Stimulated activated CD8-positive, alpha-beta memory T cell treated with anti-CD3 and anti-CD28 coated beads, Interleukin-7, amount 100 ng/mL, for 24 hours (primary cell): ENCODE data around the gene SYDE2.
A peak's percentile ranks its signal among the peaks of the same experiment; 100 is the strongest.
"Not testable (repeated sequence)": the region's sequence is repeated elsewhere in the genome, so short reads cannot be mapped to it uniquely, and the experiment has no call there.

ENCODE experiments used
- DNase-seq: peaks from one replicate; pipeline ENCODE4 v3.0.0-alpha.2; 2020; ENCODE audit warnings: low read depth

The SYDE2 gene

GRCh38 chr1:85208488-85208887 lies 7.7 kb upstream of the SYDE2 start:
- no peak for DNase-seq

- DNase-seq = no peak
Observed at GRCh38 chr1:85203573-85204171, 2.9 kb upstream of the SYDE2 start.

- no peak for DNase-seq
Observed at GRCh38 chr1:85202864-85203255, 2.0 kb upstream of the SYDE2 start.

- DNase-seq = no peak
Observed at GRCh38 chr1:85202092-85202863, 1.5 kb upstream of the SYDE2 start.

DNA sequence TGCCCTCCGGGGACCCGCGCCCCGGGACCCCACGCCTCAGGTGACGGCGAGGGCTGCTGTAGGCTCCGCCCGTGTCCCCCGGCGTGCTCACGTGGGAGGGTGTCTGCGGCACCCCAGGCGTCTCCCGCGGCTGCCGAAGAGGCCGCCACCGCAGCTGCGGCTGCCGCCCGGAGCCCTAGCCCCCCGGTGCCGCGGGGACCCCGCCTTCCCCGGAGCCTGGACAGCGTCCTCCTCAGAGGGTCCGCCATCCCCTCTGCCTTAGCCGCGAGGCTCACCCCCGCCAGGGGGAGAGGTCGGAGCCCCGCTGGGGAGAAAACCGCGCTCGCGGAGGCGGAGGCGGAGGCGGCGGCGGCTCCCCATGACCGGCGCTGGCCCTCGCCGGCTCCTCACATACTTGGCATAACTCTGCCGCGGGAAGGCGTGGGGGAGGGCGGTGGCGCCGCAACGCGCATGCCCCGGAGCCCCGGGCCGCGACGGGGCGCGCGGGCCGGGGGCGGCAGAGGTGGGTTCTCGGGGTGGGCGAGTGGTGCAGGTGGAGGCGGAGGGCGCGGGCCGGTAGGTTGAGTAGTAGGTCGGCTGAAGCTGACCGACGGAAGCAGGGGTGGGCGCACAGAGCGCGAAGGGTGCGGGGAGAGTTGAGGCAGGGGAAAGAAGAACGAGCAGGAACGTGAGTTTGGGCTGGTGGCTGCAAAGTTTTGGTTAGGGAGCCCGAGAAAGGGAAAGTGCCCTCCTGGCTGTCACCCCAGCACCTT lies 700 bp upstream of the SYDE2 start:
- DNase-seq = peak; percentile 17

GRCh38 chr1:85199667-85200462 lies 951 bp downstream of the SYDE2 start:
- no peak for DNase-seq

DNA sequence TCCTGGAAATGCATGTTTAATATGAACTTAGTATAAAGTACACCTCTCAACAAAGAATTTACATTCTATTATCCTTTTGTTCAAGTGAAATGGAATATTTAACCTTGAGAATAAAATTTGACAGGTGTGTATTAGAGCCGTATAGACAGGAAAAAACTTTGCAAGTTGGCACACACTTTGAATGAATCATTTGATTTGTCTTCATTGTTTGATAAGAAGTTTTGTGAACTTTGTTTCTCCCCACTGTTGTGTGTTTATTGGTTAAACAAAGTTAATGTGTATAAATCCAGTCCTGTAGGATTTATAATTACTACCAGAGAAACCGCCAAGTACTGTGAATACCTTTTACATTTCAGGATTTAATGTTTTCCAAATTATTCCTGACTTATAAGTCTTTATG lies 2.0 kb downstream of the SYDE2 start:
- no peak for DNase-seq

DNA sequence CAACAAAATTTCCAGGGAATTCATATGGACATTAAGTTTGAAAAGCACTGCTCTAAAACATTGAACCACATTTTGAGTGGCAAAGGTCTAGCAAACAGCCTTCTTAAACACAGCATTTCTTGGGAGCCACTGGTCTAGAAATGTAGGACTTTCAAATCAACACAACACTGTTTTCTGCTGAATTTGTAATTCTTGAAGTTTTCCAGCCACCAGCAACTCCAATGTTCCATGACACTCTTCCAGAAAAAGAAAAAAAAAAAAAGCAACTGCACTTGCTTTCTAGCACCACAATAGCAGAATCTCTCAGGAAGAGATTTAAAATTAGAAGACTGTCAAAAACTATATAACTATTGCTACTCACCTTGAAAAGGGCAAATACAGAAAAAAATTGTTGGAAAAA lies 4.5 kb downstream of the SYDE2 start:
- DNase-seq = no peak

DNA sequence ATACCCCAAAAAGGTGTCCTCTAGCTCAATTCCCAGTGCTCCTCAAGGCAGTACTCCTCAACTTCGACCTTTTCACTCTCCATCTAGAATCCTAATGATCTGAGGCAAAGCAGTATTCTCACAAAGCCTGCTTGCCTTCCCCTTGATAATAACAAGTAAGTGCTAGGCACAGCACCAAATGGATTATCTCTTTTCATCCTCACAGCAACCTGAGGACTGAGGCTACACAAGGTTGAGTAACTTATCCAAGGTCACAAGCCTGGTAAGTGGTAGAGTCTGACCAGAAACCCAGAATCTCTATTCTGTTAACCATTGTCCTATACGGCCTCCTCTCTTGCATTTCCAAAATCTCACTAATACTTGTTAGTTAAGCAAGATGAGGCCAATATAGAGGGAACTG lies 5.1 kb downstream of the SYDE2 start:
- no peak for DNase-seq

DNA sequence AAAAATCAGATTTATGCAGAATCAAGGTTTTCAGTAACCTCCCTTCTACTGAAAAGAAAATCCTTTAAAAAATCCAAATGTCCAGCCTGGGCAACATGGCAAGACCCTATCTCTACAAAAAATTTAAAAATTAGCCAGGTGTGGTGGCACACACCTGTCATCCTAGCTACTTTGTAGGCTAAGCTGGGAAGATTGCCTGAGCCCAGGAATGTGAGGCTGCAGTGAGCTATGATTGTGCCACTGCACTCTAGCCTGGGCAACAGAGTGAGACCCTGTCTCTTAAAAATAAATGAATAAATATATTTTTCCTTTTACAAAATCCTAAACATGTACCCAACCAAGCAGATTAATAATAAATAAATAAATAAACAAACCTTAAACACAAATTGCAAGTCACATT lies 8.7 kb downstream of the SYDE2 start:
- DNase-seq = not testable (repeated sequence)

- no peak for DNase-seq
Observed at GRCh38 chr1:85189120-85189519, 11.7 kb downstream of the SYDE2 start.

DNA sequence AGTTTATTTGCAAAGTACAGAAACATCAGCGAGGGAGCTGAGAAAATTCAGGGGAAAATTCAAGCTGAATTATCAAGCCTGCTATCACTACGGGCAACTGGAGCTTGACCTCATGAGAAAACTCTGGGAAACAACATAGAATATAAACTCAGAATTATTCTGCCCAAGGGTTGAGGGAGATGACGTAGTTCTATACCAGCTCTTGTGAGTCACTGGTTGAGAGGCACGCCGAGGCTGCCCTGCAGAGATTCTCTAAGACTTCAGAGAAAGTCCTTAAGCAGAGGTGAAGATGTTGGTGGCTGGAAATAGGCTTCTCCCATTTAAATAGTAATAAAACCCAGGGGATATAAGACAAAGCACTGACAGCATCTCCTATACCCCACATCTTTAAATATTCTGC lies 12.3 kb downstream of the SYDE2 start:
- DNase-seq = no peak

DNA sequence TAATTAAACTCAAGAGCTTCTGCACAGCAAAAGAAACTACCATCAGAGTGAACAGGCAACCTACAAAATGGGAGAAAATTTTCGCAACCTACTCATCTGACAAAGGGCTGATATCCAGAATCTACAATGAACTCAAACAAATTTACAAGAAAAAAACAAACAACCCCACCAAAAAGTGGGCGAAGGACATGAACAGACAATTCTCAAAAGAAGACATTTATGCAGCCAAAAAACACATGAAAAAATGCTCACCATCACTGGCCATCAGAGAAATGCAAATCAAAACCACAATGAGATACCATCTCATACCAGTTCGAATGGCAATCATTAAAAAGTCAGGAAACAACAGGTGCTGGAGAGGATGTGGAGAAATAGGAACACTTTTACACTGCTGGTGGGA lies 13.8 kb downstream of the SYDE2 start:
- DNase-seq = not testable (repeated sequence)

DNA sequence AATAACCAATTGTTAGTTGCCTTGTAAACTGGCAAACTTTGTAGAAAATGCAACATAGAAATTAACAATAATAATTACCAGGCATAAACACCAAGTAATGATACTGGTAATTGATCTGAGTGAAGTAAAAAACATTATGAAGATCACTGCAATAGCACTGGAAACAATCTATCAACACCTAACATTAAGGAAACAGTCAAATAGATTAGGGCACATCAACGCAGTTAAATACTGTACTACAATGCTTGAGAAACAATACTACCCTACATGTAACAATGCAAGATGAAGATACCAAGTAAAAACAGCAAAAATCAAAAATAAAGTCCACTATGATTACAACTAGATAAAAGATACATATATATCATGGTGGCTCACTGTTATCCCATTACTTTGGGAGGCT lies 16.6 kb downstream of the SYDE2 start:
- no peak for DNase-seq

- DNase-seq = no peak
Observed at GRCh38 chr1:85182700-85183099, 18.1 kb downstream of the SYDE2 start.

DNA sequence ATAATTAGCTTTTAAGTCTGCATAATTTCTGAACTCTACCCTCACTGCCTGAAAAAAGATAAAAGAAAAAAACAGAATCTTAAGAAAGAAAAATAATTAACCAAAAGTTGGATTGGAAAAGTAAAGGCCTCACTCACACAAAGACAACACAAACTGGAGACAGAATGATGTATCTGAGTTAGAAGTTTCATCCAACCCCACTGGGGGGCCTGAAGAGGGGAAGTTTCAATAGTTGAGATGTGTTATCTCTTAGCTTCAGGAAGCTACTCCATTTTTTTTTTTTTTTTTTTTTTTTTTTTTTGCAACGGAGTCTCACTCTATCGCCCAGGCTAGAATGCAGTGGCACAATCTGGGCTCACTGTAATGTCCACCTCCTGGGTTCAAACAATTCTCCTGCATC lies 19.9 kb downstream of the SYDE2 start:
- no peak for DNase-seq

GRCh38 chr1:85179522-85179921 lies 21.3 kb downstream of the SYDE2 start:
- DNase-seq = no peak

GRCh38 chr1:85178396-85178795 lies 22.4 kb downstream of the SYDE2 start:
- DNase-seq = no peak

- DNase-seq = no peak
Observed at GRCh38 chr1:85174503-85174902, 26.3 kb downstream of the SYDE2 start.

DNA sequence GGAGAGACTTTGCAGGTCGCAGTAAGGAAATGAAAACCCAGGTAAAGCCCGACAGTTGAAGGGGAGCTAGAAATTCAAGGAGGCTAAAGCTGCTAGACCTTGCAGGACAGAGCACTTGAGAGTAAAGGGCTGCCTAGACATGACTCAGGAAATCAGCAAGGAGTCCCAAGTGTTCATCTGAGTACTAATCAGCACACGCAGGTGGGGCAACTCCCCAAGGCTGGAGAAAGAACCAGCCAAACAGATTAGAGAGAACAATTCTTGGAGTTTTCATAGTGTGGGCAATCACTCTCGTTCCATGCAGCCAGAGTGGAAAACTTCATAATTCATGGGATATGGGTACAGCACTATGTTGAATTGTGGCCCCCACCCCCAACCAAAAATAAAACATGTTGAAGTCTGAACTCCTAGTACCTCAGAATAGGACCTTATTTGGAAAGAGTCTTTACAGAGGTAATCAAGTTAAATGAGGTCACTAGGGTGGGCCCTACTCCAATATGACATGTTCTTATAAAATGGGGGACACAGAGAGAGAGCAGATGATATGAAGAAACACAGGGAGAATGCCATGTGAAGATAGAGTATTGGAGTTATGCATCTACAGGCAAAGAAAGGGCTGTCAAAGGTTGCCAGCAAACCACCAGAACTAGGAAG lies 28.0 kb downstream of the SYDE2 start:
- DNase-seq = no peak

DNA sequence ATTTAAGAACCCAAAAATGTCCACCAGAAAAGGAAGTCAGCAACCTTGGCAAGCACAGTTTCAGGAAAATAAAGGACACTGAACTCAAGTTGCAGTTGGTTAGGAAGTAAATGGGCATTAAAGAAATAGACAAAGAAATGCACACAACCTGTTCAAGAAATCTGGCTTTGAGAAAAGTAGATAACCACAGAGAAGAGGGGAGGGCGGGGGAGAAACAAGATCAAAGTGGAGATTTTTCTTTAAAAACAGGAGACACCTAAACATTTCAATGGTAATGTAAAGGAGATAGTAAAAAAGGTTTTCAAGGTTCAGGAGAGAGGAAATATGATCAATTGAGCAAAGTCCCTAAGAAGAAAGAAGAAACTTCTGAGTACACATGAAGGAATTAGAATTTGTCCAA lies 29.1 kb downstream of the SYDE2 start:
- DNase-seq = no peak

DNA sequence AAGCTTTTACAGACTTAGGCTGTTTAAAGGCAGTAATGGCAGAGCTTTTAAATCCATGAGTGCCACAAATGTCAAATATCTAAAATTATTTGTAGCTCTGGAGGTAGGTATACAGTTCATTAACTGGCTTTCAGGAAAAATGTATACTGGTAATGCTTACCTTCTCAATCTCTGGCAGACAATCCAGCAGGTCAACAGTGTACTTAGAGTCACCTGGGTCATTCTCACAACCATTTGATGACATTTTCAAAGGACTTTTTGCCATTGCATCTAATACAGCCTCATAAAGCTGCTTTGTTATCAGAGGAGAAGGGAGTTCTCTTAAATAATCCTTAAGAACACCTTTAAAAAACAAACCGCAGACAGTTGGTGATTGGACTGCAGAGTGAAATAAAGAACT lies 31.9 kb downstream of the SYDE2 start:
- DNase-seq = no peak
